ENCODE measurements around the gene DDR1.
A peak's percentile ranks its signal among the peaks of the same experiment; 100 is the strongest.
"Not testable (repeated sequence)": the region's sequence is repeated elsewhere in the genome, so short reads cannot be mapped to it uniquely, and the experiment has no call there.

The DDR1 gene

DNA sequence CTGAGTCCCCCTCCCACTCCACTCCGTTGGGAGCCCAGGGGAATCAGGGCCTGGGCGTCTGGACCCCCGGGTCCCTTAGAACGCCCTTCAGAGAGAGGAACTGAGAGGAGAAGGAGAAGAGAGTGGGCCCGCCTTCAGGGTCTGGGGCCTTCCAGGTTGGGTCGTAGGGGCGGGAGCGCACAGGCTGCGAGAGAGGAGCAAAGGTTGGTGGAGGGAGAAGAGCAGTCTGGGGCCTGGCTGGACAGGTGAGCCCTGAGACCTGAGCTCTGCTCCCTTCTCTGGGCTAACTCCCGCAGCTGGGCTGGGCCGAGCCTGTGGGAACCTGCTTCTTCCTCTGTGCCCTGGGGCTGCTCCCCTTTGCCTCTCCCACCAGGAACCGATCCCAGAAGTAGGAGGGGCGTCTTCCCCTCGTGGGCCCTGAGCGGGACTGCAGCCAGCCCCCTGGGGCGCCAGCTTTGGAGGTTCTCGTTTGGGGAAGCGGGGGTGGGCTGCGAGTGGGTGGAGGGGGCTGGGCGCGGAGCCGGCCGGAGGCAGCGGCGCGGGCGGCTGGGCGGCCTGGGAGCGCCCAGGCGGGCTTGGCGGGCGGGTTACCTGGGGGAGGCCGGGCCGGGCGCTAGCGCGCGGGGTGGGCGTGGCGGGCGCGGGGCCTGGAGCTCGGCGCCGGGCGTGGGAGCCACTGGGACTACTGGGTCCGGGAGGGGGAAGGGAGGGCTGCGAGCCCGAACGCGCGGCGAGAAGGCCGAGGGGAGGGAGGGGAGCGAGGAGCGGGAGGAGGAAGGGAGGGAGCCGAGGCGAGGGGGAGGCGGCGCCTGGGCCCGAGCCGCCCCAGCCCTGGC, at the start of gene DDR1:
DDR1 (plus strand) TSS at position 835 of the 836 bp plus-strand sequence. CDS start 4,211 bp downstream, outside the sequence.
- DNase-seq, result peak; percentile 67

DNA sequence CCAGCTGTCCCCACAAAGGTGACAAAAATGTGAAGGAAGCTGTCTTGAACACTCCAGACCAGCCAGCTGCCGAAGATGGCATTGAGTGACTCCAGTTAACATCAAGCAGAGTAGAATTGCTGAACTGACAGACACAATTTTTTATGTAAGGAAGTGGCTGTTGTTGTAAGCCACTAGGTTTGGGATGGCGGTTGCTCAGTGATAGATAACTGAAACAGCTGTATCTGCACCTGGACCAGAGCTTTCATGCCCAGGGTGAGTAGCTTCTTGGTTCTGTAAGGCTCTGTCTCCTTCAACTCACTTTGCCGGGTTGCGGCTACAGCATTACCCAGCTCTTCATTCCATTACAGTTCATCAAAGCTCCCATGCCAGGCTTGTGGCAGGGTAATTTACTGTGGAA, 49.7 kb upstream of the DDR1 start:
- no peak for DNase-seq

DNA sequence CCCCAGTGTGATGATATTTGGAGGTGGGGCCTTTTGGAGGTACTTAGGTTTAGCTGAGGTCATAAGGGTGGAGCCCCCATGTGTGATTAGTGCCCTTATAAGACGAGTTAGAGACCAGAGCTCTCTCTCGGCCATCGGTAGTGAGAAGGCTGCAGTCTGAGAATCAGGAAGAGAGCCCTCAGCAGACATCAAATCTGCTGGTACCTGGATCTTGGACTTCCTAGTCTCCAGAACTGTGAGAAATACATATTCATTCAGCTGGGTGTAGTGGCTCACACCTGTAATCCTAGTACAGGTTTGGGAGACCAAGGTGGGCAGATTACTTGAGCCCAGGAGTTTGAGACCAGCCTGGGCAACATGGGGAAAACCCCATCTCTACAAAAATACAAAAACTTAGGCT, 48.7 kb upstream of the DDR1 start:
- DNase-seq, result no peak

DNA sequence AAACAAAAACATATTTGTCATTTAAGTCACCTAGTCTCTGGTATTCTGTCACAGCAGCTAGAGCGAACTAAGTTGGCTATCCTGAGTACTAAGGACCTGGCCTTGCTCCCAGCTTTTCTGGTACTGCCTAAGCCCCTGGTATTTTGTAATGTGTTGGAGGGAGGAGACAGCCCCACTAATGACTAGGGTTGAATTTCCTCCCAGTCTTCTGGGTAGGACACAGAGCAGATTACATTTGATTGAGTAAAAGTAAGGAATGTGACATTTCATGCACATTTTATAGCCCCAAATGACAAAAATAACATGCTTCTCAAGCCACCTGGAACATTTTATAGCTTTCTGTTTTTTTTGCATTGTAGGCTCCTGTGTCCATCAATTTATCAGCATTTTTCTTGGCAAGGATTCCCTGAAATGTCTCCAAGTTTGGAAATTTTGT, 47.9 kb upstream of the DDR1 start:
- peak; percentile 81 for DNase-seq

DNA sequence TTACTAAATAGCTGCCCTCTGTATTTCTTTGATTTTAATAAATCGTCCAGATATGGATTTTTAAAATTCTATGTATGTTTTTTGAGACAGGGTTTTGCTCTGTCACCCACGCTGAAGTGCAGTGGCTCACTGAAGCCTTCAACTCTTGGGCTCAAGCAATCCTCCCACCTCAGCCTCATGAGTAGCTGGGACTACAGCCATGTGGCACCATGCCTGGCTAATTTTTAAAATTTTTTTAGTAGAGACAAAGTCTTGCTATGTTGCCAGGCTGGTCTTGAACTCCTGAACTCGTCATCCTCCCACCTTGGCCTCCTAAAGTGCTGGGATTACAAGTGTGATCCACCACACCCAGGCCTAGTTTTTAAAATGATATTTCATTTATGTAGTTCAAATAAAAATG, 47.4 kb upstream of the DDR1 start:
- DNase-seq, result no peak

DNA sequence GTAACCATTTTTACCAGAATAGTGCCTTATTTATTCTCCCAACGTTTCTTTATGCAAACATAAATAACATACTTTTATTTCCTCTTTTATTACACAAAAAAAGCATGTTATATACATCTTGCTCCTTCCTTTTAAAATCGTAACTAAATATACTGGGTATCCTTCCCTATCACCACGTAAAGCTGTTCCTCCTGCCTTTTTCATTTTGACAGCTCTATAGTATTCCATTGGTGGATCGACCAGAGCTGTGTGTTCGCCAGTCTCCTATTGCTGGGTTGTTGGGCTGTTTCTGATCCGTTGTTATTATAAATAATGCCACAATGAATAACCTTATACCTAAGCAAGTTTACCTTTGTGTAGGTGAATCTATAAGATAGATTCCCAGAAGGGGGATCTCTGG, 46.9 kb upstream of the DDR1 start:
- no peak for DNase-seq

DNA sequence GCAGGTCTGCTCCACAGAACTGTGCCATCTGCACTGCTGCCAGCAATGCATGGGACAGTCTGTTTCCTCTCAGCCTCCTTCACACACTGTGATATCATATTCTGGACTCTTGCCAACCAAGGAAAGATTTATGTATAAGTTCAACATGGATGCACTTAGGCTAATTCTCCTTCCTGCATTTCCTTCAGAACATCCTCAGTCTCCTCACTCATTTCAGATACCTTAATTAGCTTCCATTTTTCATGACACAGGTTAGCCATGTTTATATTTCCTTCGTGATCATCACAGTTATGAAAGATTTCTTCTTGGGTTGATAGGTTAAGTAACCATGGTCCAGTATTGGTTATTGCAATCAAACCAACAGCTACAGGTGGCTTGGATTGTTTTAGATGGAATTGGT, 46.4 kb upstream of the DDR1 start:
- DNase-seq, result peak; percentile 37

DNA sequence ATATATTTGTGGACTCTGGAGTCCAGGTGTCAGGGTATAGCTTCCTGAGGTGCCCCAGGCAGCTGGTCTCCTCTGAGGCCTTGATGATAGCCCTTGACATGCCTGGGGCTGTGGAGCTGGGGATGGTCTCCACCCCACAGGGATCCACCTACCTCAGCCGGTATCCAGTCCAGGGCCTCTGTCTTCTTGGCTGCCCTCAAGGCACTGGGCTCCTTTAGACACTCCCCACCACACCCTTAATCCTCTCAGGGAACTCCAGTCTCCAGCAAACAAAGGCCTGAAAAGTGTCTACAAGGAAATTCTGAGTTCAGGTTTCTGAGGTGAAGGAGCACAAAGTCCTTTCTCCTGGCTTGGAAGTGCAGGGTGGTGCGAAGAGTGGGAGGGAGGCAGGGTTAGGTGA, 44.6 kb upstream of the DDR1 start:
- no peak for DNase-seq

DNA sequence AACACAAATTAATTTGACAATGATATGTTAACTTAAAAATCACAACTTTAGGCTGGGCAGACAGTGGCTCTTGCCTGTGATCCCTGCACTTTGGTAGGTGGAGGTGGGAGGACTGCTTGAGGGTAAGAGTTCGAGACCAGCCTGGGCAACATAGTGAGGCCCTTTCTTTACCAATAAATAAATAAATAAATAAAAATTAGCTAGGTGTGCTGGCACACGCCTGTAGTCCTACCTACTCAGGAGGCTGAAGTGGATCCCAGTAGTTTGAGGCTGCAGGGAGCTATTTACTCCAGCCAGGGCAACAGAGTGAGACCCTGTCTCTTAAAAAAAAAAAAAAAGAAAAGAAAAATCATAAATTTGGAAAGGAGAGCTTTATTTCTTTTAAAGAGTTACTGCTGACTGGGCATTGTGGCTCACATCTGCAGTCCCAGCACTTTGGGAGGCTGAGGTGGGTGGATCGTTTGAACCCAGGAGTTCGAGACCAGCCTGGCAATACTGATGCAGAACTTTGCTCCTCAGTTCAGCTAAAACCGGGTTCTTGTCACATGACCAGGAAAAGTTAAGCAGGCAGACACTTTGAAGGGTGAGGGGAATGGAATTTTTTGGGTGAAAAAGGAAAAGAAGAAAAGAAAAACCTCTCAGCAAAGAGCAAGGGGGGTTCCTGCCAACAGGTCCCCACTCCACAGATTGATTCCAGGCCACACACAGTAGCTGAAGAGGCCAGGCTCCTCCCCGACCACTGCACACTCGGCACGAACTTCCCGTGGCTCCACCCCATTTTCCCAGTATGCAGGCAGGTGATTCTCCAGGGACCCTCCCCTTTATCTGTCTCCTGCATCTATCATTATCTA, 44.0 kb upstream of the DDR1 start:
- DNase-seq, result no peak

DNA sequence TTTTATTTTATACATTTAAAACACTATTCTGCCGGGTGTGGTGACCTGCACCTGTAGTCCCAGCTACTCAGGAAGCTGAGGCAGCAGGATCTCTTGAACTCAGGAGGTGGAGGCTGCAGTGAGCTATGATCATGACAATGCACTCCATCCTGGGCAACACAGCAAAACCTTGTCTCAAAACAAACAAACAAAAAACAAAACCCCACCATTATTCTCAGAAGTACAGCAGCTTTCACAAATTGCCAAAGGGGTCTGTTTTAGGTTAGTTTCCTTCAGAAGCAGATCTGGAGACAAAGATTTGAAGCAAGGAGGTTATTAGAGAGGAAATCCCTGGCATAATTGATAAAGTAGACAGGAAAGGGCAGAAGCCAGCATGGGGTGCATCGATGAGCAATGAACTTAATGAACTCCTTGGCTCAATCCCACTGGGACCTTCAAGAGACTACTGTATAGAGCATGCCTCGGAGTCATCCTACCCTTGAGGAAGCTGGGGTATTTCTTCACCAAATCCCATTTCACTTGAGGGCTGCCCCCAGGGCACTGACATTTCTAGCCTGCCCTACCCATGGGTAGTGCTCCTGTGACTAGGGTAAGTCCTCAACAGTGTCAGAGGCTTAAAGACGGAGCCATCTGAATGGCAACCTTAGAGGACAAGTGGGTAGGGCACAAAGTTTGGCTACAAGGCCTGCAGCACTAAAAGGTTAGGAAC, 43.2 kb upstream of the DDR1 start:
- no peak for DNase-seq

DNA sequence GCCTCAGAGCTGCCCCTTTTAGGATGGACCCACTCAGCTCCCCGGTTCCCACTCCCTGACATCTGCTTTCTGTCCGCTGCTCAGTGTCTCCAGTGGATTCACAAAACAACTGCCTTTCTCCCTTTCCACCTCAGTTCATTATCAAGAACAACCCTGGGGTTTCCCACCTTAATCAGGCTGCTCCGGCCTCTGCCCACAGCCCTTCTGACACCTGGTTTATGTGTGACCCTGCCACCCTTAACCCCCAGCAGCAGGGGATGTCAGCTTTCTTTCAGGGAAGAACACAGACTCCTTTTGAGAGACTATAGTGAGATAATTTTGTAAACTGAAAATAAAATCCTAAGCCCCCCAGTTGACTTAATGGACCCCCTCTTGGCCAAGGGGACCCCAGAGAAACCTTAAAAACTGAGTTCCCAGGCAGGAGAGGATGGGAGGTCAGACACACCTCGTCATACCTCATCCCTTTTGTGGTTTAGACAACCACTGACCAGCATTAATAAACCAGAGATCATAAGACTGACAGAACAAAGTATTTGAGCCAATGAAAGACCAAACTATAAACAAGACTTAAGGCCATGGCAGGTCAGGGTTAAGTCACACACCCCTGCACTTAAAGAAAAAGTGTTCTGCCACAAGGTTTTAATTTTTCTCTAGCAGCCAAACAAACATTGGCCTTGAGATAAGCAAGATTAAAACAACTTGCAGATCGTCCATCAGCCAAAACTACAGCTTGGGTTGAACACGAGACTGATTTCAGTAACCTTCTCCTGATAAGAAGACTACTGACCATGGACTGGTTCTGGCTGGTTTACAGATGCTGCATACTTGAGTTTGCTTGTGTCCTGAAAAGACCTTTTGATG, 42.4 kb upstream of the DDR1 start:
- no peak for DNase-seq

DNA sequence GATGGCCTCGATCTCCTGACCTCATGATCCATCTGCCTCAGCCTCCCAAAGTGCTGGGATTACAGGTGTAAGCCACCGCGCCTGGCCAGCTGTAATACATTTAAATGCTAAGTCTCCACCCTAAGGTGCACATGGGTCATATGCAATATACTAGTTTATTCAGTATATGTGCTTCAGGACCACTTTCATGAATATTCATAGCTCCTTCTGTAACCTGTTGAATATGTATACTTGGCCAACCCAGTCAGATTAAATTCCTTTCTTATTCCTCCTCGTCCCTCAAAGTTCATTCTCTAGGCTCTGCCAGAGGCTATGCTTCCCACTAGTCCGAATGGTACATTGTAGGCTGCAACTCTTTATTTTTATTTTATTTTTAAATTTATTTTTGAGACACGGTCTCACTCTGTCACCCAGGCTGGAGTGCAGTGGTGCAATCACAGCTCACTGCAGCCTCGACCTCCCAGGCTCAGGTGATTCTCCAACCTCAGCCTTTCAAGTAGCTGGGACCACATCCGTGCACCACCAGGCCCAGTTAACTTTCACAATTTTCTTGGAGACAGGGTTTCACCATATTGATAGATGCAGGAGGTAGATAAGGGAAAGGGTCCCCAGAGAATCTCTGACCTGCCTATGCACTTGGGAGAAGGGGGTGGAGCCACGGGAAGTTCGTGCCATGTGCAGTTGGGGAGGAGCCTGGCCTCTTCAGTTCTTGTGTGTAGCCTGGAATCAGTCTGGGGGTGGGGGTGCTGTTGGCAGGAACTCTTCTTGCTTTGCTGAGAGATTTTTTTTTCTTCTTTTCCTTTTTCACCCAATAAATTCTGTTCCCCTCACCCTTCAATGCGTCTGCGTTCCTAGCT, 41.3 kb upstream of the DDR1 start:
- DNase-seq, result peak; percentile 77

DNA sequence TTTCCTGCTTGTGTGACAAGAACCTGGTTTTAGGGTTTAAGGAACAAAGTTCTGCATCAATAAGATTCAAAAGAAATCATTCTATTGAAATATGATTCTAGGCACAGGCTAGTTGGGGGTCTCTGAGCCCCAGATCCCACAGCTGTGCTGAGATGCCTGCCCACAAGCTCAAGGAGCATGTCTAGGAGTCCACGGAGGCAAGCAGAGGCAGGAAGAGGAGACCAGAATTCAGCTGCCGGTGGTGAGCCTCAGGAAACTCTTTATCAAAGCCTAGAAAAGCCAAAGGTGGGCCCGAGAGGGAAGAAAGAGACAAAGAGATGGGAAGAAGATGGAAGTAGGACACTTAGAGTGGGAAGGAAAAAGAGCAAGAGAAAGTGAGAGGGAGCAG, 40.7 kb upstream of the DDR1 start:
- DNase-seq, result no peak

DNA sequence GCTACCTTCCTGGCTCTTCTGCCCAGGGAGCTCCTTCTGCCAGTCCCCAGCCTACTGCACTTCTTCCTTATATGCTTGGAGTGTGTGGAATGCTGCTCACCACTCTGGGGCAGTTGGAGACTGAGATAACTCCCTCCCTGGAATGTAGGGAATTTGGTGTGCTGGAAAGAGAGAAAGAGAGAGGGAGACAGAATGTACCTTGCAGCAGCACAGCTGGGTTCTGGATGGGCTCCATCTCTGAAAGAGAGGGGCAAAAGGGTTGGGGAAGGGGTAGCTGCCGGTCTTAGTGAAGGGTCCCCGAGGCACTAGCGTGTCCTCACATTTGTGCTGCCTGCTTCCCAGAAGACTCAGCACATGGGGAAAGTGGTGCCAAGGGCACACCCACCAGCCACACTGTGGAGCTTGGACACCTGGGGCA, 40.2 kb upstream of the DDR1 start:
- DNase-seq, result peak; percentile 77

DNA sequence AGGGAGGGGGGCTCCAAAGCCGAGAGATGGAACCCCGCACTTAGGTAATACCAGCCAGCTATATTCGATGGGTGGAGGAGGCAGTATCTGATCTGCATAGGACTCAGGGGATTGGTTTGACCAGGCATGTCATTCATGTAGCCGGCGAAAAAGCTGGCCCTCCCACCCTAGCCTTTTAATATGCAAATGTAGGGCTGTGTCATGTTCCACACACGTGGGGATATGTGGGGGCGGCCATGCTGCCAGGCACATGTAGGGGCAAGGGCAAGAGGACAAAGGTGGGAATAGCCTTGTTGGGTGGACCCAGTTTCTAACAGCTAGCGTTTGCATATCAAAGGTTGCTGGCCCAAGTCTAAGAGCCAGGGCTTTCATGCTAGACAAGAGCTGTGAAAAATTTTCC, 39.1 kb upstream of the DDR1 start:
- DNase-seq, result no peak

DNA sequence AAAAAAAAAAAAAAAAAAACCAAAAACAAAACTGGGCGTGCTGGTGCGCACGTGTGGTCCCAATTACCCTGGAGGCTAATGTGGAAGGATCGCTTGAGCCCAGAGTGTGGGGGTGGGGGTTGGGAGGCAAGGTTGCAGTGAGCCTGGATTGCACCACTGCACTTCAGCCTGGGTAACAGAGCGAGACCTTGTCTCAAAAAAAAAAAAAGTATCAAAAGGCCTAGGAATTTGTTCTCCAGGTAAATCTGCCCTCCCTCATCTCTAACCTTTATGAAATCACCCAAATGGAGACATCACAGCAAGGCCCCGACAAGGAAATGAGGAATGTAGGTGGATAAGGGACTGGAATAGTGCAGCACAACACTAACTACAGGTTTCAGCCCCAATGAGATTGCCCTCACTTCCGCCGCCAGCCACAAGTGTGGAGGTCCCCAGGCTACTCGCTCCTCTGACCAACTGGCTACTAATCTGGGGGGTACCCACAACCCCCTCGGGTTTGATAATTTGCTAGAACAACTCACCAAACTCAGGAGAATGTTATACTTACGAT, 36.8 kb upstream of the DDR1 start:
- DNase-seq, result no peak

DNA sequence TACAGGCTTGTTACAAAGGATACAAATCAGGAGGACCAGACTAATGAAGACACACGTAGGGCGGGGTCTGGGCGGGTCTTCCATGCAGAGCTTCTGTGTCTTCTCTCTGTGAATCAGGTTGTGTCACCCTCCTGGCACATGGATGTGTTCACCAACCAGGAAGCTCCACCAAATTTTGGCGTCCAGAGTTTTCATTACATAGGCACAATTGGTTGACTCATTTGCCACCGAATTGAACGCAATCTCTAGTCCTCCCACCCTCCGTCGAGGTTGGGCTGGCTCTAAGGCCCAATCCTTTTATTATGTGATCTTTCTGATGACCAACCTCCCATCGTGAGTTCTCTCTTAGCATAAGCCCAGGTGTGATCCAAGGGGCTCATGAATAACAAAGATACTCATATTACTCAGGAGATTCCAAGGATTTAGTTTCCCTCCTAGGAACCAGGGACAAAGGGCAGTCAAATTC, 36.3 kb upstream of the DDR1 start:
- no peak for DNase-seq

DNA sequence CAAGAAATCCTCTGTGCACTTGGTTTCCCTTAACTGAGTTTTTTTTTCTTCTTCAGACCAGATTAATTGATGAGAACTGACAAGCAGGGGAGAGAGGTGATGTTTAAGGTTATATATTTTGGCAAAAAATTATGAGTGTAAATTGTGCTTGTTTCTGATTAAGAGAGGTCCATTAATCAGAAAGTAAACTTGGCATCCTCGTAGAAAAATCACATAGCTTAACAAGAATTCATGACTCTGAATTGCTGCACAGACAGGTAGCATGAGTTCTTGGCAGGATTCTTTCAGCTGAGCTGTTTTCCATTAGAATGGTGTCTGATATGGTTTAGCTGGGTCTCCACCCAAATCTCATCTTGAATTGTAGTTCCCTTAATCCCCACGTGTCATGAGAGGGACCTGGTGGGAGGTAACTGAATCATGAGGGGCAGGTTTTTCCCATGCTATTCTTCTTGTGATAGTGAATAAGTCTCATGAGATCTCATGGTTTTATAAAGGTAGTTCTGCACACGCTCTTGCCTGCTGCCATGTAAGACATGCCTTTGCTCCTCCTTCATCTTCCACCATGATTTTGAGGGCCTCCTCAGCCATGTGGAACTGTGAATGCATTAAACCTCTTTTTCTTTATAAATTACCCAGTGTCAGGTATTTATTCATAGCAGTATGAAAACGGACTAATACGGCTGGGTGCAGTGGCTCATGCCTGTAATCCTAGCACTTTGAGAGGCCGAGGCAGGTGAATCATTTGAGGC, 34.2 kb upstream of the DDR1 start:
- no peak for DNase-seq

DNA sequence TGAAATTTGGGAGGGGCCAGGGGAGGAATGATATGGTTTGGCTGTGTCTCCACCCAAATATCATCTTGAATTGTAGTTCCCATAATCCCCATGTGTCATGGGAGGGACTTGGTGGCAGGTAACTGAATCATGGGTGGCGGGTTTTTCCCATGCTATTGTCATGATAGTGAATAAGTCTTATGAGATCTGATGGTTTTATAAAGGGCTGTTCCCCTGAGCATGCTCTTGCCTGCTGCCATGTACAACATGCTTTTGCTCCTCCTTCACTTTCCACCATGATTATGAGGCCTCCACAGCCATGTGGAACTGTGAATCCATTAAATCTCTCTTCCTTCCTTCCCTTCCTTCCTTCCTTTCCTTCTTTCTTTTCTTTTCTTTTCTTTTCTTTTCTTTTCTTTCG, 31.9 kb upstream of the DDR1 start:
- not testable (repeated sequence) for DNase-seq
